ENCODE data around the gene PIGZ.

Gene PIGZ

DNA sequence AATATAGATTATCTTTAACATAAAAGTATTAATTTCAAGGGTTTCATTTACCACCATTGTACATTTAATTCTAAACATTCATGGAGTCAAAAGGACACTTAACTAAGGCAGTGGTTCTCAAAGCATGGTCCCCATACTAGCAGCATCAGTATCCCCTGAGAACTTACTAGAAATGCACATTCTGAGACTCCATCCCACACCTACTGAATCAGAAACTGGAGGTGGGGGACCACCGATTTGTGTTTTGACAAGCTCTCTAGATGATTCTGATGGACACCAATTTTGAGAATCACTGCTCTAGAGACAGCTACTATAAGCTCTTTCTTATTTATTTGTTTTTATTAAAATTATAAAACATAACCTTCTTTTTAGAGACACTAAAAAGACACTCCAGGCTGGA is 66.9 kb downstream of the PIGZ start:
- Histone ChIP-seq H3K14ac (ENCODE audit: low read length) (no peak overlapping the region), H3K18ac (ENCODE audit: low read length) (no peak overlapping the region), H4K91ac (ENCODE audit: low read depth, low read length) (no peak overlapping the region), H3K4me3 (ENCODE audit: low read depth, low read length) (no peak overlapping the region), H3K4ac (ENCODE audit: low read depth, low read length) (no peak overlapping the region), H4K12ac (ENCODE audit: low read depth, low read length) (no peak overlapping the region), H3K23ac (ENCODE audit: low read length) (no peak overlapping the region), H3K27me3 (ENCODE audit: insufficient read depth, low read length) (no peaks in the 10 kb centered on the region), H2BK120ac (ENCODE audit: insufficient read depth, low read length, poor library complexity) (no peak overlapping the region), H3K9ac (ENCODE audit: low read length) (no peak overlapping the region), H2BK5ac (ENCODE audit: low read depth, low read length, poor library complexity) (no peak overlapping the region), H3K79me2 (ENCODE audit: control insufficient read depth, insufficient read depth, low read length, poor library complexity) (no peaks in the 10 kb centered on the region), H3K4me1 (ENCODE audit: control insufficient read depth in 1 of 2, insufficient read depth in 2 of 2, low read length in 2 of 2) (no peaks in the 10 kb centered on the region), H2AK5ac (ENCODE audit: low read length) (no peak overlapping the region), H3K4me2 (ENCODE audit: low read length) (no peak overlapping the region), H3K36me3 (ENCODE audit: control insufficient read depth in 1 of 2, insufficient read depth in 2 of 2, low read length in 2 of 2) (peaks cover 23 to 32% of the 10 kb centered on the region in 2 experiments), H3K27ac (ENCODE audit: low read depth, low read length) (no peak overlapping the region), H4K8ac (ENCODE audit: low read depth, low read length) (no peak overlapping the region), H3K79me1 (ENCODE audit: low read length) (no peaks in the 10 kb centered on the region), H2AFZ (ENCODE audit: insufficient read depth, low read length, poor library complexity) (no peak overlapping the region), H2BK12ac (ENCODE audit: low read length) (no peak overlapping the region), H3K9me3 (ENCODE audit: insufficient read depth, low read depth, low read length) (no peaks in the 10 kb centered on the region)
- no peak for DNase-seq
- WGBS (ENCODE audit: extremely low coverage, insufficient coverage, insufficient read length): no CpG with 5 or more reads among the region's 1 CpG
